ENCODE data around the gene BCKDK. TPM values are rescaled to one million over a fixed set of nuclear protein-coding genes. Genes with fewer than 3 reads are reported as not detected.
A peak's percentile ranks its signal among the peaks of the same experiment; 100 is the strongest.
"Not testable (repeated sequence)": the region's sequence is repeated elsewhere in the genome, so short reads cannot be mapped to it uniquely, and the experiment has no call there.

BCKDK gene
- total RNA-seq, 1 donor from 2014 or later: 47.5 TPM

- no peaks in the 10 kb centered on the region for H3K27me3 Mint-ChIP-seq (ENCODE audit: low read depth)
- H3K27ac Mint-ChIP-seq: no peak overlapping the region
- intact Hi-C loops (cut with micrococcal nuclease): no loop called here
- DNase-seq (ENCODE audit: low spot score): no peak
- H3K4me1 Mint-ChIP-seq (ENCODE audit: low read depth): peaks cover 1% of the 10 kb centered on the region
- no peaks in the 10 kb centered on the region for H3K9me3 Mint-ChIP-seq
- no peak overlapping the region for H3K4me3 Mint-ChIP-seq (ENCODE audit: low read depth)
- H3K36me3 Mint-ChIP-seq (ENCODE audit: low read depth): peaks cover 3% of the 10 kb centered on the region
These were observed 28.1 kb downstream of the BCKDK start for GRCh38 chr16:31136287-31136662.

- H3K27me3 Mint-ChIP-seq (ENCODE audit: low read depth); intact Hi-C loops (cut with micrococcal nuclease); H3K4me3 Mint-ChIP-seq (ENCODE audit: low read depth); H3K9me3 Mint-ChIP-seq; H3K4me1 Mint-ChIP-seq (ENCODE audit: low read depth); H3K27ac Mint-ChIP-seq; DNase-seq (ENCODE audit: low spot score); H3K36me3 Mint-ChIP-seq (ENCODE audit: low read depth): not testable (repeated sequence)
These were observed 28.8 kb downstream of the BCKDK start for GRCh38 chr16:31136822-31137499.

- Mint-ChIP-seq H3K27me3 (ENCODE audit: low read depth) (no peaks in the 10 kb centered on the region), H3K4me3 (ENCODE audit: low read depth) (no peak overlapping the region), H3K36me3 (ENCODE audit: low read depth) (no peaks in the 10 kb centered on the region), H3K9me3 (no peaks in the 10 kb centered on the region), H3K27ac (no peak overlapping the region), H3K4me1 (ENCODE audit: low read depth) (peaks cover 7% of the 10 kb centered on the region)
- intact Hi-C loops (cut with micrococcal nuclease): no loop called here
- DNase-seq (ENCODE audit: low spot score): no peak
These were observed 30.7 kb downstream of the BCKDK start for GRCh38 chr16:31138621-31139578.

- H3K36me3 Mint-ChIP-seq (ENCODE audit: low read depth); H3K9me3 Mint-ChIP-seq; intact Hi-C loops (cut with micrococcal nuclease); H3K4me3 Mint-ChIP-seq (ENCODE audit: low read depth); H3K27ac Mint-ChIP-seq; H3K27me3 Mint-ChIP-seq (ENCODE audit: low read depth); H3K4me1 Mint-ChIP-seq (ENCODE audit: low read depth); DNase-seq (ENCODE audit: low spot score): not testable (repeated sequence)
These were observed 32.9 kb downstream of the BCKDK start for GRCh38 chr16:31141071-31141469.

GRCh38 chr16:31141489-31142108 is 33.4 kb downstream of the BCKDK start:
- intact Hi-C loops (cut with micrococcal nuclease): loop anchor here (1.0 to 2.0 kb wide), 7 partner anchors 24 to 318 kb away; partner anchors contain the start of genes ARMC5, BCKDK, FUS and KAT8
- peaks cover 7% of the 10 kb centered on the region for H3K4me1 Mint-ChIP-seq (ENCODE audit: low read depth)
- H3K9me3 Mint-ChIP-seq: no peaks in the 10 kb centered on the region
- H3K36me3 Mint-ChIP-seq (ENCODE audit: low read depth): no peaks in the 10 kb centered on the region
- peak overlapping the region; percentile 70 for H3K4me3 Mint-ChIP-seq (ENCODE audit: low read depth)
- H3K27ac Mint-ChIP-seq: peak overlapping the region; percentile 77
- peaks cover 4% of the 10 kb centered on the region for H3K27me3 Mint-ChIP-seq (ENCODE audit: low read depth)
- DNase-seq (ENCODE audit: low spot score): no peak

GRCh38 chr16:31142109-31143010 is 34.2 kb downstream of the BCKDK start:
- H3K36me3 Mint-ChIP-seq (ENCODE audit: low read depth): no peaks in the 10 kb centered on the region
- peak overlapping the region; percentile 70 for H3K4me3 Mint-ChIP-seq (ENCODE audit: low read depth)
- intact Hi-C loops (cut with micrococcal nuclease): loop anchor here (1.0 to 2.0 kb wide), 7 partner anchors 25 to 317 kb away; partner anchors contain the start of genes ARMC5, BCKDK, FUS and KAT8
- H3K4me1 Mint-ChIP-seq (ENCODE audit: low read depth): peaks cover 7% of the 10 kb centered on the region
- H3K9me3 Mint-ChIP-seq: no peaks in the 10 kb centered on the region
- peaks cover 7% of the 10 kb centered on the region for H3K27me3 Mint-ChIP-seq (ENCODE audit: low read depth)
- H3K27ac Mint-ChIP-seq: peak overlapping the region; percentile 77
- peak; percentile 98 for DNase-seq (ENCODE audit: low spot score)

- Mint-ChIP-seq H3K4me3 (ENCODE audit: low read depth) (peak overlapping the region; percentile 69), H3K4me1 (ENCODE audit: low read depth) (peaks cover 7% of the 10 kb centered on the region), H3K27ac (no peak overlapping the region), H3K27me3 (ENCODE audit: low read depth) (peaks cover 12% of the 10 kb centered on the region), H3K9me3 (no peaks in the 10 kb centered on the region), H3K36me3 (ENCODE audit: low read depth) (no peaks in the 10 kb centered on the region)
- intact Hi-C loops (cut with micrococcal nuclease): loop anchor here (2.0 kb wide), 2 partner anchors 34 to 48 kb away; partner anchors contain the start of genes BCKDK and VKORC1
- DNase-seq (ENCODE audit: low spot score): no peak
These were observed 35.0 kb downstream of the BCKDK start for GRCh38 chr16:31143011-31143693.

- H3K27me3 Mint-ChIP-seq (ENCODE audit: low read depth): peaks cover 12% of the 10 kb centered on the region
- H3K9me3 Mint-ChIP-seq: no peaks in the 10 kb centered on the region
- H3K36me3 Mint-ChIP-seq (ENCODE audit: low read depth): no peaks in the 10 kb centered on the region
- no peak for DNase-seq (ENCODE audit: low spot score)
- H3K4me1 Mint-ChIP-seq (ENCODE audit: low read depth): peaks cover 7% of the 10 kb centered on the region
- peak overlapping the region; percentile 76 for H3K27ac Mint-ChIP-seq
- intact Hi-C loops (cut with micrococcal nuclease): loop anchor here (2.0 kb wide), 2 partner anchors 35 to 49 kb away; partner anchors contain the start of genes BCKDK and VKORC1
- H3K4me3 Mint-ChIP-seq (ENCODE audit: low read depth): peak overlapping the region; percentile 69
These were observed 35.5 kb downstream of the BCKDK start for GRCh38 chr16:31143694-31144148.

GRCh38 chr16:31144418-31144817 is 36.2 kb downstream of the BCKDK start:
- H3K36me3 Mint-ChIP-seq (ENCODE audit: low read depth); H3K27ac Mint-ChIP-seq; H3K9me3 Mint-ChIP-seq; H3K4me1 Mint-ChIP-seq (ENCODE audit: low read depth); DNase-seq (ENCODE audit: low spot score); H3K4me3 Mint-ChIP-seq (ENCODE audit: low read depth); intact Hi-C loops (cut with micrococcal nuclease): not testable (repeated sequence)
- H3K27me3 Mint-ChIP-seq (ENCODE audit: low read depth): peaks cover 12% of the 10 kb centered on the region

GRCh38 chr16:31145398-31145990 is 37.3 kb downstream of the BCKDK start:
- peaks cover 12% of the 10 kb centered on the region for H3K27me3 Mint-ChIP-seq (ENCODE audit: low read depth)
- H3K4me1 Mint-ChIP-seq (ENCODE audit: low read depth): peaks cover 7% of the 10 kb centered on the region
- no peaks in the 10 kb centered on the region for H3K9me3 Mint-ChIP-seq
- H3K27ac Mint-ChIP-seq: no peak overlapping the region
- no peaks in the 10 kb centered on the region for H3K36me3 Mint-ChIP-seq (ENCODE audit: low read depth)
- no peak overlapping the region for H3K4me3 Mint-ChIP-seq (ENCODE audit: low read depth)
- DNase-seq (ENCODE audit: low spot score): no peak
- intact Hi-C loops (cut with micrococcal nuclease): no loop called here

GRCh38 chr16:31147574-31147973 is 39.4 kb downstream of the BCKDK start:
- H3K4me3 Mint-ChIP-seq (ENCODE audit: low read depth): no peak overlapping the region
- no peaks in the 10 kb centered on the region for H3K9me3 Mint-ChIP-seq
- H3K27ac Mint-ChIP-seq: no peak overlapping the region
- H3K36me3 Mint-ChIP-seq (ENCODE audit: low read depth): no peaks in the 10 kb centered on the region
- H3K27me3 Mint-ChIP-seq (ENCODE audit: low read depth): peaks cover 15% of the 10 kb centered on the region
- no peak for DNase-seq (ENCODE audit: low spot score)
- no peaks in the 10 kb centered on the region for H3K4me1 Mint-ChIP-seq (ENCODE audit: low read depth)
- intact Hi-C loops (cut with micrococcal nuclease): no loop called here

All from activated T-helper 2 cell treated with anti-CD3 and anti-CD28 coated beads, Interferon-gamma antibody, Interleukin-2, Interleukin-4, amounts not matched to agents 10 μg/mL and 5 μg/mL and 100 μg/mL, durations not matched to agents 14 hours and 24 hours and 36 hours (primary cell).